Measurements from ENCODE around the gene ATP2A3. TPM values are rescaled to one million over a fixed set of nuclear protein-coding genes. Genes with fewer than 3 reads are reported as not detected.

Gene ATP2A3
- total and polyA plus RNA-seq, 2 donors (not counting 1 experiment from before 2014, with no cell fraction given): 0.25 to 12.4 TPM

DNA sequence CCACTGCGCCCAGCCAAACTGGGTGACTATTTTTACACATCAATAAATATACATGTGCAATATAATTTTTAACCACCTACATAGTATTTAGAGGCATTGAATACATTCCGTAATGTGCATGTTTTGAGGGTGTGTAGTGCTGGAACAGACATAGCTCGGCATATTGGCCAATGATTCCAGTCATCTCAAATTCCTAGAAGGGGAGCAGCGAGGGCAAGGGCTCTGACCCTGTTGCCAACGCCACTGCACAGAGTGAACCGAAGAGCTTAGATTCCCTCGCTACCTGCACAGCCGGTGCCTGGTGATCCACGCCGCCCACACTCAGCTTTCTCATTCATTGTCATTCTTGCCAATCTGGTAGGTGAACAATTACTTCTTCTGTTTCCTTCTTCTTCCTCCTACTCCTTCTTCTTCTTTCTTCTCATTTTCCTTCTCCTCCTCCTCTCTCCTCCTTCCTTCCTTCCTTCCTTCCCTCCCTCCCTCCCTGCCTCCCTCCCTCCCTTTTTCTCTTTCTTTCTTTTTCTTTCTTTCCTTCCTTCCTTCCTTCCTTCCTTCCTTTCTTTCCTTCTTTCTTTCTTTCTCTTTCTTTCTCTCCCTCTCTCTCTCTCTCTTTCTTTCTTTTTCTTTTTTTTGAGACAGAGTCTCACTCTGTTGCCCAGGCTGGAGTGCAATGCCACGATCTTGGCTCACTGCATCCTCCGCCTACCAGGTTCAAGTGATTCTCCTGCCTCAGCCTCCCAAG is 26.3 kb upstream of the ATP2A3 start:
- DNase-seq (ENCODE audit: low read depth in 2 of 2): peak in 1 of 2 donors; percentile 39
- TF ChIP-seq, protein P1, sequence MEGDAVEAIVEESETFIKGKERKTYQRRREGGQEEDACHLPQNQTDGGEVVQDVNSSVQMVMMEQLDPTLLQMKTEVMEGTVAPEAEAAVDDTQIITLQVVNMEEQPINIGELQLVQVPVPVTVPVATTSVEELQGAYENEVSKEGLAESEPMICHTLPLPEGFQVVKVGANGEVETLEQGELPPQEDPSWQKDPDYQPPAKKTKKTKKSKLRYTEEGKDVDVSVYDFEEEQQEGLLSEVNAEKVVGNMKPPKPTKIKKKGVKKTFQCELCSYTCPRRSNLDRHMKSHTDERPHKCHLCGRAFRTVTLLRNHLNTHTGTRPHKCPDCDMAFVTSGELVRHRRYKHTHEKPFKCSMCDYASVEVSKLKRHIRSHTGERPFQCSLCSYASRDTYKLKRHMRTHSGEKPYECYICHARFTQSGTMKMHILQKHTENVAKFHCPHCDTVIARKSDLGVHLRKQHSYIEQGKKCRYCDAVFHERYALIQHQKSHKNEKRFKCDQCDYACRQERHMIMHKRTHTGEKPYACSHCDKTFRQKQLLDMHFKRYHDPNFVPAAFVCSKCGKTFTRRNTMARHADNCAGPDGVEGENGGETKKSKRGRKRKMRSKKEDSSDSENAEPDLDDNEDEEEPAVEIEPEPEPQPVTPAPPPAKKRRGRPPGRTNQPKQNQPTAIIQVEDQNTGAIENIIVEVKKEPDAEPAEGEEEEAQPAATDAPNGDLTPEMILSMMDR (conservative IDR thresholded peaks at IDR 0.05 in 1 of 2, IDR thresholded peaks at IDR 0.05 in 1 of 2; ENCODE audit: low read depth in 1 of 2, low read length in 2 of 2): no peak
- TF ChIP-seq EZH2 (IDR thresholded peaks at IDR 0.05; ENCODE audit: low read length, missing control alignments): no peak
- no peaks in the 10 kb centered on the region for H3K79me2 ChIP-seq (ENCODE audit: control insufficient read depth, insufficient read depth, low read length)
- H3K9me3 ChIP-seq (ENCODE audit: control insufficient read depth, insufficient read depth, low read depth, low read length): no peaks in the 10 kb centered on the region
- no peak overlapping the region for H3K4me3 ChIP-seq (replicated peaks in 1 of 4; ENCODE audit: control extremely low read depth in 1 of 4, insufficient read depth in 1 of 4, low read depth in 3 of 4, low read length in 4 of 4)
- H3K36me3 ChIP-seq (ENCODE audit: control insufficient read depth, insufficient read depth, low read length): no peaks in the 10 kb centered on the region
- no peak overlapping the region for H3K9ac ChIP-seq (ENCODE audit: insufficient read depth, low read length)
- H3K4me1 ChIP-seq (ENCODE audit: control insufficient read depth, extremely low read depth, insufficient read depth, low read length): no peaks in the 10 kb centered on the region
- H3K27ac ChIP-seq (ENCODE audit: insufficient read depth, low read length): no peak overlapping the region
- no peaks in the 10 kb centered on the region for H4K20me1 ChIP-seq (ENCODE audit: control insufficient read depth, extremely low read depth, insufficient read depth, low read length)
- H3K27me3 ChIP-seq (ENCODE audit: control insufficient read depth, insufficient read depth, low read length): peaks cover 2% of the 10 kb centered on the region
- H3K4me2 ChIP-seq (ENCODE audit: extremely low read depth, insufficient read depth, low read length): no peak overlapping the region
- H2AFZ ChIP-seq (ENCODE audit: low read length): no peak overlapping the region

DNA sequence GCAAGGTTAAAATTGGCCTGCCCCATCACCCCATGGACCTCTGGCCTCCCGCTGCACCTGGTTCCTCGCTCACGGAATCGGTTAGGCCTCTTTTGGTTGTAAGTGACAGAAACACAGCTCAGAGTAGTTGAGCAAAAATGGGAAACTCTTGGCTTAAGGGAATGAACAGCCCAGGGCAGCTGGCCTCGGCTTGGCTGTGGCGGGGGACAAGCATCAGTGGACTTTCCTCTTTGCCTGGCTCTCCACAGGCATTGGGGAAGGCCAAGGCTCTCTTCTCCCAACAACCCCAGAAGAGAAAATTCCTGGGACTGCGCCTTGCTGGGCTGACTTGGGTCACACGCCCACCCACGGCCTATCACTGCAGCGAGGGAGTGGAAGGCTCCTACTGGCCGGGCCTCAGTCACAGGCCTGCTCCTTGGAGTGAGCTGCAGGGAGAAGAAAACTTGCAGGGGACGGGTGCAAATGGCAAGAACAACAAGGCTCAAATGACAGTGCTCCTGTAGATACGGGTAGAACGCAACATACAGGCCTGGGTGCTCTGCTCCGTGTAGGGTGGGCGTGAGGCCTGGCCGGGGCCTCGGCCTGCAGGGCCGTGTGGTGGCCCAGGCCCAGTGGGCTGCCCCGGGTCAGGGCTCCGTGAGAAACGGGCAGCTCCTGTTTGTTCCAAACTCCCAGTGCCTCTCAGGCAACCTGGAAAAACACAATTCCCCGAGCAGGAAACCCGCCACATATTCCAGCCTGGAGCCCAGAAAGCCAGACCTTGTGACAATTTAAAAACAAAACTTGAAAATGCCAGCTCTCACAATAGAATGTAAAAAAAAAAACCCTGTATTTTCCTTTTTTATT is 25.0 kb upstream of the ATP2A3 start:
- H3K27ac ChIP-seq (ENCODE audit: insufficient read depth, low read length): no peak overlapping the region
- no peaks in the 10 kb centered on the region for H3K36me3 ChIP-seq (ENCODE audit: control insufficient read depth, insufficient read depth, low read length)
- TF ChIP-seq, protein P1 (conservative IDR thresholded peaks at IDR 0.05 in 1 of 2, IDR thresholded peaks at IDR 0.05 in 1 of 2; ENCODE audit: low read depth in 1 of 2, low read length in 2 of 2): no peak
- TF ChIP-seq EZH2 (IDR thresholded peaks at IDR 0.05; ENCODE audit: low read length, missing control alignments): no peak
- no peaks in the 10 kb centered on the region for H3K79me2 ChIP-seq (ENCODE audit: control insufficient read depth, insufficient read depth, low read length)
- H3K27me3 ChIP-seq (ENCODE audit: control insufficient read depth, insufficient read depth, low read length): peaks cover 2% of the 10 kb centered on the region
- no peak overlapping the region for H3K4me2 ChIP-seq (ENCODE audit: extremely low read depth, insufficient read depth, low read length)
- H3K4me1 ChIP-seq (ENCODE audit: control insufficient read depth, extremely low read depth, insufficient read depth, low read length): no peaks in the 10 kb centered on the region
- no peak overlapping the region for H2AFZ ChIP-seq (ENCODE audit: low read length)
- no peak overlapping the region for H3K9ac ChIP-seq (ENCODE audit: insufficient read depth, low read length)
- H4K20me1 ChIP-seq (ENCODE audit: control insufficient read depth, extremely low read depth, insufficient read depth, low read length): no peaks in the 10 kb centered on the region
- DNase-seq (ENCODE audit: low read depth in 2 of 2): no peak
- no peaks in the 10 kb centered on the region for H3K9me3 ChIP-seq (ENCODE audit: control insufficient read depth, insufficient read depth, low read depth, low read length)
- no peak overlapping the region for H3K4me3 ChIP-seq (replicated peaks in 1 of 4; ENCODE audit: control extremely low read depth in 1 of 4, insufficient read depth in 1 of 4, low read depth in 3 of 4, low read length in 4 of 4)

DNA sequence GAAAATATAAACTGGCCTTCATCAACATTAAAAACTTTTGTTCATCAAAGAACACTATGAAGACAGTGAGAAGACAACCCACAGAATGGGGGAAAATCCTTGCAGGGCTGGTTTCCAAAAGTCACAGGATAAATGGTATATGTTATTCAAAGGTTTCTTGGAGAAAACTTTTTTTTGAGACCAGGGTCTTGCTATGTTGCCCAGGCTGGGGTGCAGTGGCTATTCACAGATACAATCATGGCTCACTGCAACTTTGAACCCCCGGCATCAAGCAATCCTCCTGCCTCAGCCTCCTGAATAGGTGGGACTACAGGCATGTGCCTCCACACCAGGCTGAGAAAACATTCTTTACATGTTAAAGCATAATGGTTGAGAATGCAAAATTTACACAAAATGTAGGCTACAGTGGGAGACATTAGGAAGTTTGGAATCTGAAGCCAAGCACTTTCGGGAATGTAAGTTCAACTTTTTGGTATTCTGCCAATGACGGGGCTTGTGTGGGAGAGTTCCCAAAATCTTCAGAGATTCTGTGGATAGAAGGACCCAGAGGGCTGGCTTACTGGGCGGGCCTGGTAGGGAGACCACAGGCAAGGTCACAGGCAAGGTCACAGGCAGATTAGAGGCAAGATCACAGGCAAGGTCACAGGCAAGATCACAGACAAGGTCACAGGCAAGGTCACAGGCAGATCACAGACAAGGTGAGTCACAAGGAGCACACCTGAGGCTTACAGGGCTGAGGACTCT is 24.2 kb upstream of the ATP2A3 start:
- H3K9me3 ChIP-seq (ENCODE audit: control insufficient read depth, insufficient read depth, low read depth, low read length): no peaks in the 10 kb centered on the region
- no peaks in the 10 kb centered on the region for H3K79me2 ChIP-seq (ENCODE audit: control insufficient read depth, insufficient read depth, low read length)
- H4K20me1 ChIP-seq (ENCODE audit: control insufficient read depth, extremely low read depth, insufficient read depth, low read length): no peaks in the 10 kb centered on the region
- no peak overlapping the region for H3K27ac ChIP-seq (ENCODE audit: insufficient read depth, low read length)
- peaks cover 2% of the 10 kb centered on the region for H3K27me3 ChIP-seq (ENCODE audit: control insufficient read depth, insufficient read depth, low read length)
- TF ChIP-seq, protein P1 (conservative IDR thresholded peaks at IDR 0.05 in 1 of 2, IDR thresholded peaks at IDR 0.05 in 1 of 2; ENCODE audit: low read depth in 1 of 2, low read length in 2 of 2): no peak
- no peak for TF ChIP-seq EZH2 (IDR thresholded peaks at IDR 0.05; ENCODE audit: low read length, missing control alignments)
- H3K36me3 ChIP-seq (ENCODE audit: control insufficient read depth, insufficient read depth, low read length): no peaks in the 10 kb centered on the region
- H3K4me2 ChIP-seq (ENCODE audit: extremely low read depth, insufficient read depth, low read length): no peak overlapping the region
- no peak overlapping the region for H3K4me3 ChIP-seq (replicated peaks in 1 of 4; ENCODE audit: control extremely low read depth in 1 of 4, insufficient read depth in 1 of 4, low read depth in 3 of 4, low read length in 4 of 4)
- H3K9ac ChIP-seq (ENCODE audit: insufficient read depth, low read length): no peak overlapping the region
- no peak overlapping the region for H2AFZ ChIP-seq (ENCODE audit: low read length)
- peak; percentile 41 to 51 for DNase-seq (ENCODE audit: low read depth in 2 of 2)
- H3K4me1 ChIP-seq (ENCODE audit: control insufficient read depth, extremely low read depth, insufficient read depth, low read length): no peaks in the 10 kb centered on the region

Measured in fibroblast of lung (primary cell).